ENCODE measurements around the gene MRPS23.
A peak's percentile ranks its signal among the peaks of the same experiment; 100 is the strongest.

MRPS23 gene

DNA sequence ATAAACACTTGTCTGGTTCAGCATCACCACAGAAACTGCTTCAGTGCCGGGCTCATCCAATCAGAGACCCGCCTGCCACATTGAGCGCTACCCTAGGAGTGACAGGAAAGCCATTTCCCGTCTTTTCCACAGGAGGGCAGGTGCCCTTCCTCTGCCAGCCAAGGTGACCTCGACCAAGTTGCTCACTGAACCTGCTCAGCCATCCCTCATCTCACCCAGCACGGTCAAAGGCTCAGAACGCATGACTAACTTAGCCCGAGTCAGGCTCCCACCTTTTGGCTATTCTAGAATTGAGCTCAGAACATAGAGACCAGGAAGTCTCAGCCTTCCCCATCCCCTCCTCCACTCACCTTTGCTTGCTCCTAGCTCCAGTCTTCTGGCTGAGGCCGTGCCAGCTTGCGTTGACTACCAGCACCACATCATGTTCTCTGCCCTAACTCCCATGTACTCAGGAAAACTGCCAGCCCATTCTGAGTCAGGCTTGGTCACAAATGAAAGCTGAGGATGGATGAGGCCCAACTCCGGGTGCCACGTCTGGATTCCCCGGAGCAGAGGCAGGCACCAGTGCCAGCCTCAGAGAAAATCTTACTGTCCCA, 15.6 kb downstream of the MRPS23 start:
- DNase-seq: no peak

DNA sequence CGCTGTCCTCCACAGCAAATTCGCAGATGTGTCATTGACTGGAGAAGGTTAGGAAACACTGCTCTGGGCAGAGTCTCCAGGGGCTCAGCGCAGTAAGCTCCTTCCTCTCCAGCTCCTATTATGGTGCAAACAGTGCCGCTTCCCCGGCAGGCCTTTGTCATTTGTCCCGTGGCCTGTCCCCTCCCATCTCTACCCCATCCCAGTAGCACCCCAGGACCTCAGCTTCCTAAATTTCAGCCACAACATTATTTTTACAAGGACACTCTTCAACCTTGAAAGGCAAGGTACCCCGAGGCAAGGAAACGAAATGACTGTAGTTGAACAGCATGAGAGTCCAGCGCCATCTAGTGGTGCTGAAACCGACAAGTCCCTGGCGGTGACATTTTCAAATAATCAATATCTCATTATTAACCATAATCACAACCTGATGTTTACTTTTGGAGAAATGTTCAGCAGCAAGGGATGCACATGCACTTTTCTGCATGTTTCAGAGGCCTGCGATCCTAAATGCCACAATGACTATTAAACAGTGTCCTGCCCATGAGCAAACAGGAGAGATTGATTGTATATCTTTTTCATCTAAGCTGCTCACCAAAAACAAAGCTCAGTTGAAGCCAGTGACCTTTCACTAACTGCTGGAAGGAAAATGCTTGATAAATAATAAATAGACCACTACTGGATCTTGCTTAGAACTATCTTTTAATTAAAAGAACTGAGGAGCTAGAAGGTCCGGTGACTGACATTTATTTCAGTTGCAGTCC, 16.5 kb downstream of the MRPS23 start:
- DNase-seq: peak; percentile 67

DNA sequence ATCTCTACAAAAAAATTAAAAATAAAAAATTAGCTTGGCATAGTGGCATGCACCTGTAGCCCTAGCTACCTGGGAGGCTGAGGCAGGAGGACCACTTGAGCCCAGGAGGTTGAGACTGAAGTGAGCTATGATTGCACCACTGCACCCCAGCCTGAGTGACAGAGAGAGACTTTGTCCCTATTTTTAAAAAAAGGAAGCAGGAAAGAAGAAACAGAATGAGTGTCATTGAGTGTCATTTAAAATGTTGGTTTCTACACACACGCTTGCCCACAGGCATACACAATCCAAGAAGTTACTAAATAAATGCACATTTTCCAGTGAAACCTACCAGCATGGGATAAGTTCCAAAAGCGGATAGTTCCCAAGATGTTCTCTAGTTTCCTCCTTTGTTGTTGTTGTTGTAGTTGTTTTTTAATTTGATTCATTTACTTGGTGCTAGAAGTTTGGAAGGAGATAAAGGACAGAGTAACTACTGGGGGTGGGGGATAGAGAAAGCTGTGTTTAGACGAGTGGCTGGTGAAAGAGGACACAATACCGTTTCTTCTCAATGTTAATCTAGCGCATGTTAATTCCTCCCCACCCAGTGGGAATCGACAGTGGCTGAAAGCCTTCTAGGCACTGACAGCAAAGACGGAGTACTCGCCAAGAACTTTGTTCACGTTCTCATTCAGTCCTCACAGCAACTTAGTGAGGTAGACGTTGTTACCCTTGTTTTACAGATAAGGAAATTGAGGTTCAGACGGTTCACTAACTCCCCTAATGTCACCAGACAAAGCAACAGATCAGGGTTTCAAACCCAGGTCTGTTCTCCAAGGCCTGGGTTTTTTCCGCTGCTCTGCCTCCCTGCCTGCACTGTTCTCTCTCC, 17.3 kb downstream of the MRPS23 start:
- no peak for DNase-seq

DNA sequence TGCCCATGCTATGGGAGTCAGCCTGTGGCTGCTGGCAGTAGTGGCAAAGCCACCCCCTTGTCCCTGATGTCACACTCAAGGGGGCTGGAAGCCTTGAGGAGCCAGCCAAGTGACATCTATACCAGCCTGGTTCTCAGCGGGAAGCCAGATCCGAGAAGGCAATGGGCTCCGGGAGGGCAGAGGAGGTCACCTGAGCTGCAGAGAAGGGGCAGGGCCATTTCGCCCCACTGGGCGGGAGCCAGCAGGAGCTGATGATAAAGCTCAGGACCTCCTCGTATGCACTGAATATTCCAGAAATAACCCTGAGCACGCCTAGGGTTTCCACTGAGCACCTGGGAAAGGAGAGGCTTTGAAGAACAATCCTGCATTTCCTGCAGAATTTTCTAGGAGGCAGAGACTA, 19.0 kb downstream of the MRPS23 start:
- DNase-seq: no peak

DNA sequence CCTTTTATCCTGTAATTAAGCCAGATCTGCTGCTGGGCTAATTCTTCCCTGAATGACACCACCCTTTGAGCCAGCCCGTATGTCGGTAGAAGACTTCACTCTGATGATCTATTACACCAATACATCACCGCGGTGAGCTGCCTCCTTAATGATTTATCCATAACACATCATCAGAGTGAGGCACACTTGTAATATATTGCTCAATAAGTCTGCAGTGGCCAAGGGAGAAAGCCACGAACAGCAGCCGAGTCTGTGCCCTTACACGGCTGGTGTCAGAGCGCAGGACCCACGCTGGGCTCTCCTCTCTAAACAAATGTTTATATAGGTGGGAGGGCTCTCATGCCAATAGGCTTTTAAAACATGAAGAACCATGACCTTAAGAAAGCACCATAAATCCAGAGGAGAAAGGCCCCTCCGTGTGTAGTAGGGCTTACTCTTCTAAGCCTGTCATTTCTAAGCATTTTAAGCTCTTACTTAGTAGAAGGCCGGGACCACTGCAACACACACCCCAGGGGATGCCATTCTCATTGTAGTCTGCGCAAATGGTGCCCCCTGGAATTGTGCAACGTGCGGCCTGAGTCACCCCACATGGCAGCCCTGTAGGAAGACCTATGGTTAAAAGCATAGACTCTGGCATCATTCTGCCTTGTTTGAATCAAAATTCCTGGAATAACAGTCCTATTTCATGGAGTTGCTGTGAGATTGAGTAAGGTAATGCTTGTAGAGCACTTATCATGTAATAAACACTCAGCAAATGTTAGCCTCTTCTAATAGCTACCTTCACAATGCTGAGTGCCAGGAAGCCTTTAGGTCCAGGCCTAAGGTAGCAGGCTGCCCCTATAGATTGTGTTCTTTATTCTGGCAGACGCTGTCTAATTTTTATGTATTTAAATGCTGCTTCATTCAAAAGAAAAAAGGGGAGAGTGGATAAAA, 26.1 kb downstream of the MRPS23 start:
- DNase-seq: no peak

DNA sequence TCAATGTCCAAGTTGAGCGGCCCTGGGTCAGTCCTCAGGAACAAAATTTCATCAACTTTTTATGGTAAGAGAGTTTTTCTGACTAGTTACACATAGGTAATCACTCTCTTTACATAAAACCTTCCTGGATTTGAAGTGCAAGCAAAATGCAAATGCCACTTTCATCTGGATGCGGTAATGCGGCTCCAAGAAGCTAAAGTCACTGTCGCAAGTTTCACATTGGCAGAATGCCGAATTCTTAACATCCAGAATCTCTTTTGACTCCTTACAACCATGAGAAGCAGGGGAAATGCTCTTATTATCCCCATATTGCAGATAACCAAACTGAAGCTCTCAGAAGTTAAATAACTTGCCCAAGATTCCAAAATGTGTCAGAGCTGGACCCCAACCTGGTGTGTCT, 30.0 kb downstream of the MRPS23 start:
- DNase-seq: no peak

DNA sequence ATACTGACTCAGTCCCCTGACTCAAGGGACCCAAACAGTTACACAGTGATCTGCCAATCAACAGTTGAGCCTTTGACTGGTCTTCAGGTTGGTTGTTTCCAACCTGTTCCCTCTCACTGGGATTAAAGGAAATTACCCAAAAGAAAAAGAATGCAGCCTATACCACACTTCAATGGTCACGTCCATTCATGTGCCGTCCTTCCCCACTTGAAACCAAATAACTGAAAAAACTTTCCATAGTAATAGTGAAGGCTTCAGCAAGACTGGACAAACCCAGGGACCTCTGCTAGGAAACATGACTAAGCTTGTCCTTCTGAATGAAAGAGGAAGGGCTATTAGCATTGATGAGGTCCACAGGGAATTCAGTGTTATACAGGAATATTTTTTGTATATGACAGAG, 30.6 kb downstream of the MRPS23 start:
- DNase-seq: no peak

DNA sequence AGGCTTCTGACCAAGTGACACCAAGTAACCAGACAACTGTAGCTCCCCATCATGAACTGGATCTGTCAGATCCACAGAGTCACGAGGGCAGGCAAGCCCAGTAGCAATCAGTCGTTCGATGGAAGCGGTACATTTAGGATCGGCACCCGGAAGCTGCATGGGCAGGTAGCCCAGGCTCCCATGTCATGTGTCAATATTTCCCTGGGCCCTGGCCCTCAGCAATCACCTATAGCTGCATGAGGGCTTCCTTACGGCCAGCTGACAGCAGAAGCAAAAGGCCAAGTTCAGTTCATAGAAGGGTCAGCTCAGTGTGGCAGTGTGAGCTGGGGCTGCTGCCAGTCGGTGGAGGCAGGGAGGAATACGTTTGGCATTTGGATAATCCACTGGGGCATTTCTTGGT, 31.8 kb downstream of the MRPS23 start:
- DNase-seq: no peak

DNA sequence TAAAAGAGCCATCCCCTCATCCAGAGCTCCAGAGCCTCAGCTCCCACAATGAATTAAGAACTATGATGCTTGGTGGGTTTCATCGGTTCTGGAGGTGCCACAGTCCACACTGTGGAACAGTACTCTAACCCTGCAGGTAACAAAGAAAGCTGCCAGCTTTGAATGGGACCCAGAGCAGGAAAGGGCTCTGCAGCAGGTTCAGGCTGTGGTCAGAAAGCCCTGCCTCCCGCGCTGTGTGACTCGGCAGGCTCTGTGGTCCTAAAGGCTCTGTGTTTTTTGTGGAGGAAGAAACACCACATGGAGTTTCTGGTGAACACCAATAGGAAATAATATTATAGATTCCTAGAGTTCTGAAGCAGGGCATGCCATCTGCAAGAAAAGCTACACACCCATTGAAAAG, 32.5 kb downstream of the MRPS23 start:
- DNase-seq: no peak

DNA sequence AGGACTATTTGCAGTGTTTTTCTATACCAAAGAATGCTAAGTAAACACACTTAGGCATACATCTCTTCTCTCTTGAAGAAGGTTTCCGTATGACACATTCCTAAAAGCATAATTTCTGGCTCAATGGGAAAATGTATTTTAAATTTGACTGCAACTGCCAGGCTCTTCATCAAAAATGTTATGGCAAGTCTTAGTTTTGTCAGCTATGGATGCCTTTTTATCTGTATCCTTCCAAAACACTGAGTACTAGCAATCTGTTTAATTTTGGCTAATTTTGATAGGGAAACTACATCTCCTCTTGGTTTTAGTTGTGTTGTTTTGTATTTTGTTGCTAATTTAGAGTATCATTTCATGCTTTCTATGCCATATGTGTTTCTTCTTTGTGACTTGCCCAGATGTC, 35.4 kb downstream of the MRPS23 start:
- no peak for DNase-seq

DNA sequence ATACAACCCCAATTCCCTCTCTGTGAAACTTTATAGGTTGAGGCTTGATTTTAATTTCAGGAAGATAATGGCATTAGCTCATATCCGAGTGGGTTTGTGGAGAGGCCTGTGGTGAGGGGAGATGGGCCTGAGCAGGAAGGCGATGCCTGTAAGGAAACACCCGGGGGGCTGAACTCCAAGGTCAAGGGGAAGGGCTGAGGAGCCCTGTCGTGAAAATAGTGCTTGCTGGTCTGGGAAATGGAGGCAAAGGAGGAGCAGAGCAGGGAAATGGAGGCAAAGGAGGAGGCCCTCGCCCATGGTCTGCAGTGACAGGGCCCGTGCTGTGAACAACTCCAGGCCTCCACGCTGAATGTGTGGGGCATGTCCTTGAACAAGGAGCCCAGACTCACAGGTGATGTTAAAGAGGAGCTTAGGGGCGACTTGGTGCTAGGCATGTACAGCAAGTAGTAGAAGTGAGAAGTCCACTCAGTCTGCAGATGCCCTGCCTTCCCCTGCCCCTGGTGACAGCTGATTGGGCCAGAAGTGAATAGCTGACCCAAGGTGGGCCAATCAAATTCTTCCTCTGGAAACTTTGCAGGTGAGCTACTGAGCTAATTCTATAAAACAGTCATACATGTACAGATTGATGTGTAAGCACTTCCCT, 38.1 kb downstream of the MRPS23 start:
- no peak for DNase-seq

DNA sequence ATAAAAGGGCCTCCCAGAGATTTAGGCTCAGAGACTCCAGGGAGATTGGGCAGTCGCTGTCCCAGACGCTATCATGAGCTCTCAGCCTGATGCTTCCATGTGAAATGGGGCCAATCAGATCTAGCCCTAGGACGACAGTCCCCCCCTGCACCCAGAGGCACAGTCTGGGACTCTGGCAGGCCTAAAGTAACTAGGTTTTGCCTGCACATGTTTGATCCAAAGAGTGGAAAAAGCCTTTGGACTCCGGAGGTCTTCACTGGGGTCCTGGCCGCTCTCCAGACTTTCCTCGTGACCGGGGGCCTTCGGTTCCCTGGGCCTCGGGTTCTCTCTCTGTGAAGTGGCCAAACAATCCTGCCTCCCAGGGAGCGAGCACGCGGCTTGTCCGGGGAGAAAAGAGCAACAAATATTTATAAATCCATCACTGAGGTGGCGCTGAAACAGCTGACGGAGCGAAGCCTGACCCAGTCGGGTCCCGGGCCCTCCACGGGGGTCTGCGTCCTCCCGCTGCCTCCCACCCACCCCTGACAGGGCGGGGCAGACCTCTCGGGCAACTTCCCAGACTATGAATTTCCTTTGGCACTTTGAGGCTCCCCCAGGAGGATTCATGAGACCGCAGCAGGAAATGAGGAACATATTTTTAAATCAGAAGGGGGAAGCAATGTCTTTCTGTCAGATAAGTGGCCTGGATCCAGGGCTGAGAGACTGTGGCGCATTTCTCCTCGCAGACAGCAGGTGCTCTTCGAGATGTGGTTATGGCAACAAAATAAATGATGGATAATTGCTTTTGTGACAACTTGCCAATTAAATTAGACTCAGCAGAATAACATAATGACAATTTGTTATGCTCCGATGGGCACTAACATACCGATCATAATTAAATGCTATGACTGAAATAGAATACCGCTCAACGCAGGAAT, 38.9 kb downstream of the MRPS23 start:
- DNase-seq: no peak

DNA sequence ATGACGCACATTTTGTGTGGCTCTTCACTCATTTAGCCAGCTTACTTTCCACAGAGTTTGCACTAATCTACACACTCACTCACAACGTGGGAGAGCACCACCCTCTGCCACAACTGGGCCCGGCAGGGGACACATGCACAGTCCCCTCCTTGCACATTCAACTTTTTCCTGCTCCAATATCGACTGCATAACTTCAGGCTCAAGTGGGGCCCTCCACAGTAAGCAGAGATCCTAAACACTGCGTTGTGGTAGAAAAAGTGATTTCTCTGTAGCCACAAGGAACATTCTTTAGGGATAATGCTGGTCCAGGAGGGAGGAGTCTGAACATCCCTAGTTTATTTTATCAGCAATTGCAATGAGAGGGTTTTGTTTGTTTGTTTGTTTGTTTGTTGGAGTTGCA, 40.0 kb downstream of the MRPS23 start:
- DNase-seq: no peak

DNA sequence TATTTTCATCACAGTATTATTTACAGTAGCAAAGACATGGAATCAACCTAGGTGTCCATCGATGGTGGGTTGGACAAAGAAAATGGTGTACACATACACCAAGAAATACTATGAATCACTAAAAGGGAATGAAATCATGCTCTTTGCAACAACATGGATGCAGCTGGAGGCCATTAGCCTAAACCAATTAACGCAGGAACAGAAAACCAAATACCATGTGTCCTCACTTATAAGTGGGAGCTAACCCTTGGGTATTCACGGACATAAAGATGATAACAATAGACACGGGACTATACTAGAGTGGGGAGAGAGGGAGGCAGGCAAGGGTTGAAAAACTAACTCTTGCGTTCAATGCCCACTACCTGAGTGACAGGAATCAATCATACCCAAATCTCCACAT, 41.0 kb downstream of the MRPS23 start:
- DNase-seq: no peak

DNA sequence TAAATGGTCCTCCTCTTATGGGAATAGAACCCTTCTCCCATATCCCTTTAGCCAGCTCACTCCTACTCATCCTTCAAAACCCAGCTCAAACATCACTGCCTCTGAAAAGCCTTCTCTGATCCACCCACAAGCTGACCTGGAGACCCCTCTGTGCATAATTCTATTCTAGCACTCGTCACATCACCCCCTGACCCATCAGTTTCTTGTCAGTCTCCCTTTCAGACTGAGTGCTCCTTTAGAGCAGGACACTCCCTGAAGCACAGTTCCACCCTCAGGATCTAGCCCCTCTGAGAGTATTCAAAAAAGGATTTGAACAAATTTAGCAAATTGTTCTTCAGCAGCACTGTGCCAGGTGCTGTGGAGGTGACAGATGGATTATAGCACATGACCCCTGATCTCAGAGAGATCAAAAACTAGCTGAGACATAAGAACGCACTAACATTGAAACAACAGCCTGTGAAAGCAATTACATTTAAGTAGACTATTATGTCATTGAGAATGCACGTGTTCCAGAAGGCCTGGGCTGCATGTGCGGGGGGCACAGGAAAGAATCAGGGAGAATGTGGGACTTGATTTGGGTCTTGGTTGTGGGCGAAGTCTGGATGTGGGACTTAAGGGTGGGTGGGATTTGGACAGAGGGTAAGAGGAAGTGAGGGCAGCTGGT, 43.5 kb downstream of the MRPS23 start:
- no peak for DNase-seq

DNA sequence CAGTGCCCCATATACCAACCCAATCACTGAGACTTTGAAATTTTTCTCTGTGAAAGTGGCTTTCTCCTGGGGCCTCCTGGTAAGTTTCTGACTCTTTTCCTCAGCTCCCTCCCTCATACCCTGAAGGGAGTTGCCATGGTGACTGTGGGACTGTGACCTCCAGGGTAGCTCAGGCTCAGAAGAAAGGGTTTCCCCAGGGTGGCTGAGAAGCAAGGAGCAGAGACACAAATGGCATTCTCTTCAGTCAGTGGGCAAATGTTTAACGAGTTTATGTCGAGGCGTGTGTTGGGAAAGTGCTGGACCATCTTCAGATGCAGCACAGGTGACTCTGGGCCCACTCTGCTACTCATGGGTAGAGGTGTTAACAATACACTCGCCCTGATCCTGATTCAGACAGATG, 46.8 kb downstream of the MRPS23 start:
- DNase-seq: no peak

DNA sequence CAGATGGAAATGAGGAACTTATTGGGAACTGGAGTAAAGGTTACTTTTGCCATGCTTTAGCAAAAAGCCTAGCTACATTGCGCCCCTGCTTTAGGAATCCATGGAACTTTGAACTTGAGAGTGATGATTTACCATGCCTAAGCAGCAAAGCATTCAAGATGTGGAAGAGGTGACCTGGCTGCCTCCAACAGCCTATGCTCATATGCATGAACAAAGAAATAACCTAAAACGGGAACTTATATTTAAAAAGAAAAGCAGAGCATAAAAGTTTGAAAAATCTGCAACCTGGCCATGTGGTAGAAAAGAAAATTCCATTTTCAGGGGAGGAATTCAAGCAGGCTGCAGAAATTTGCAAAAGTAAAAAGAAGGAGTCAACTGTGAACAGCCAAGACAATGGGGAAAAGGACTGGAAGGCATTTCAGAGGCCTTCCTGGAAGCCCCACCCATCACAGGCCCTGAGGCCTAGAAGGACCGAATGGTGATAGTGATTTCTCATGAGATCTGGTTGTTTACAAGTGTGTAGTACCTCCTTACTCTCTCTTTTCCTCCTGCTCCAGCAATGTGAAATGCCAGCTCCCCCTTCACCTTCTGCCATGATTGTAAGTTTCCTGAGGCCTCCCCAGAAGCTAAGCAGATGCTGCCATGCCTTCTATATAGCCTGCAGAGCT, 48.7 kb downstream of the MRPS23 start:
- DNase-seq: no peak

DNA sequence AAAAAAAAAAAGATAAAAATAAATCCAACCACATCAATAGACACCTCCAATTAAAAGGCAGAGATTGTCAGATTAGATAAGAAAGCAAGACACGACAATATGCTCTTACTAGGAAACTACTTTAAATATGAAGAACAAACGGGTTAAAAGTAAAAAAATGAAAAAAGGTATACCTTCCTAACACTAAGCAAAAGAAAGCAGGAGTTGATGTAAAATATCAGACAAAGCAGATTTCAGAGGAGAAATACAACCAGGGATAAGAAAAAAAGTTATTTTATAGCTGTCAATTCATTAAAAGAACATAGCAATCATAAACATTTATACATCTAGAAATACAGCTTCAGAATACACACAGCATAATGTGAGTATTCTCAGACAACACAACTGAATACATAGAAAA, 55.0 kb downstream of the MRPS23 start:
- DNase-seq: no peak

DNA sequence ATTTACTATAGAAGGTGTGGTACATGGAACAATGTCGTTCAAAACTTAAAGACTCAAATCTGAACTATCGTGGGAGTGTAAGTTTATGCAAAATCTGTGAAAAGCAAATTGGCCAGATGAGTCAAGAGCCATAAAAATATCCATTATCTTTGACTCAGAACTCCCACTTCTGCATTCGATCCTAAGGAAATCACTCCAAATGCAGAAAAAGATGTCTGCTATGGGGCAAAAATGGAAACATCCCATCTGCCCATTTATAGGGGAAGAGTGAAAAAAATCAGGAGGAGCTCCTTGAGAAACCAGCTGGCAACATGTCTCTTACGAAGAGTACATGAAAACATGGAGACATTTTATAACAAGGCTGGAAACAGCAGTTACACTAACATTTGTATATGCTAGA, 61.1 kb downstream of the MRPS23 start:
- no peak for DNase-seq

DNA sequence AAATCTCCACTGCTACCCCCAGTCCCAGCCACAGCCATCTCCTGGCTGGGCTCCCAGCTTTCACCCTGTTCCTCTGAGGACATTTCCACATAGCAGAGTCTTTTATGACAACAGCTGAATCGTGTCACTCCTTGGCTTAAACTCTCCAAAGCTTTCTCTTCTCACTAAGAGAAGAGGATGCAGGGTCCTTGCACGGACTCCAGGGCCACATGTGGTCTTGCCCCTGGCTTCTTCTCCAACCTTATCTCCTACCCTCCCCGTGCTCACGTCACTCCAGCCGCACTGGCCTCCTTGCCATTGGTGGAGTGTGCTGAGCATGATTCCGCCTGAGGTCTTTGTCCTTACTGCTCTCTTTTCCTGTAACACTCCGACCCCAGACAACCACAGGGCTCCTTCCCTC, 64.8 kb downstream of the MRPS23 start:
- DNase-seq: no peak
